ENCODE data around the gene AGBL4. TPM values are rescaled to one million over a fixed set of nuclear protein-coding genes. Genes with fewer than 3 reads are reported as not detected.

AGBL4 gene
- total RNA-seq, 1 donor from 2014 or later, result not detected

- Histone ChIP-seq H3K36me3 (no peaks in the 10 kb centered on the region), H3K27ac (no peak overlapping the region), H3K4me1 (no peaks in the 10 kb centered on the region), H3K27me3 (no peaks in the 10 kb centered on the region), H3K9me3 (peaks cover 0 to 14% of the 10 kb centered on the region in 2 donors), H3K4me3 (no peak overlapping the region)
- DNase-seq (ENCODE audit: low spot score in 2 of 2), result no peak
- no peak for TF ChIP-seq CTCF (IDR thresholded peaks at IDR 0.05)
- intact Hi-C loops (cut with DNase I), result no loop called here
These were observed 1164.3 kb downstream of the AGBL4 start for GRCh38 chr1:48859456-48859855.

GRCh38 chr1:48858200-48858920 lies 1165.4 kb downstream of the AGBL4 start:
- no peaks in the 10 kb centered on the region for H3K27me3 ChIP-seq
- H3K4me3 ChIP-seq, result no peak overlapping the region
- intact Hi-C loops (cut with DNase I), result no loop called here
- H3K36me3 ChIP-seq, result no peaks in the 10 kb centered on the region
- H3K4me1 ChIP-seq, result no peaks in the 10 kb centered on the region
- no peak overlapping the region for H3K27ac ChIP-seq
- H3K9me3 ChIP-seq, result peaks cover 0 to 14% of the 10 kb centered on the region in 2 donors
- no peak for DNase-seq (ENCODE audit: low spot score in 2 of 2)
- no peak for TF ChIP-seq CTCF (IDR thresholded peaks at IDR 0.05)

GRCh38 chr1:48853006-48853405 lies 1170.7 kb downstream of the AGBL4 start:
- TF ChIP-seq CTCF (IDR thresholded peaks at IDR 0.05), result no peak

GRCh38 chr1:48851638-48852037 lies 1172.1 kb downstream of the AGBL4 start:
- intact Hi-C loops (cut with DNase I), result no loop called here
- H3K27ac ChIP-seq, result no peak overlapping the region
- H3K27me3 ChIP-seq, result no peaks in the 10 kb centered on the region
- no peak for DNase-seq (ENCODE audit: low spot score in 2 of 2)
- no peaks in the 10 kb centered on the region for H3K36me3 ChIP-seq
- no peaks in the 10 kb centered on the region for H3K9me3 ChIP-seq
- no peak overlapping the region for H3K4me3 ChIP-seq
- no peaks in the 10 kb centered on the region for H3K4me1 ChIP-seq
- TF ChIP-seq CTCF (IDR thresholded peaks at IDR 0.05), result no peak

More at GRCh38 chr1:48853006-48853405, 1170.7 kb downstream of the AGBL4 start:
- no peak overlapping the region for H3K27ac ChIP-seq
- intact Hi-C loops (cut with DNase I), result no loop called here
- H3K4me3 ChIP-seq, result no peak overlapping the region
- H3K4me1 ChIP-seq, result no peaks in the 10 kb centered on the region
- H3K36me3 ChIP-seq, result no peaks in the 10 kb centered on the region
- H3K27me3 ChIP-seq, result no peaks in the 10 kb centered on the region
- no peak for DNase-seq (ENCODE audit: low spot score in 2 of 2)
- no peaks in the 10 kb centered on the region for H3K9me3 ChIP-seq

GRCh38 chr1:48848035-48848434 lies 1175.7 kb downstream of the AGBL4 start:
- no peaks in the 10 kb centered on the region for H3K27me3 ChIP-seq
- H3K4me3 ChIP-seq, result no peak overlapping the region
- intact Hi-C loops (cut with DNase I), result no loop called here
- H3K27ac ChIP-seq, result no peak overlapping the region
- H3K9me3 ChIP-seq, result no peaks in the 10 kb centered on the region
- H3K4me1 ChIP-seq, result no peaks in the 10 kb centered on the region
- no peaks in the 10 kb centered on the region for H3K36me3 ChIP-seq
- no peak for DNase-seq (ENCODE audit: low spot score in 2 of 2)
- TF ChIP-seq CTCF (IDR thresholded peaks at IDR 0.05), result no peak
